CD4-positive, alpha-beta memory T cell (primary cell): ENCODE results near the gene CDK18. TPM values are rescaled to one million over a fixed set of nuclear protein-coding genes. Genes with fewer than 3 reads are reported as not detected.

Experiments used
- CTCF ChIA-PET: fragments of 350-600 bp; sonication (Branson Sonifier 250); formaldehyde crosslinking; loops from one replicate; lab custom pipeline; 2021; ENCODE audit warnings: inconsistent platforms; ENCODE audit not compliant: partially characterized antibody; lab: Charles Lee
- POLR2A ChIA-PET: fragments of 350-600 bp; sonication (Branson Sonifier 250); formaldehyde crosslinking; loops from one replicate; lab custom pipeline; 2021; ENCODE audit not compliant: partially characterized antibody; lab: Charles Lee
- DNase-seq, 5 donors: peaks; one replicate each; pipeline versions ENCODE4 v3.0.0 to v3.0.0-alpha.2; 2020 to 2022; ENCODE audit warnings: mixed read lengths in 1 of 5
- H3K27ac ChIP-seq: one replicate; pipeline ENCODE4 v1.7.0; 2013; ENCODE audit warnings: low read depth, low read length
- H3K27me3 ChIP-seq: 2 replicates; pipeline ENCODE4 v1.7.0; 2013; ENCODE audit warnings: mild to moderate bottlenecking, low read length, moderate library complexity; ENCODE audit not compliant: insufficient read depth
- H3K36me3 ChIP-seq: 2 replicates; pipeline ENCODE4 v1.7.0; 2013; ENCODE audit warnings: mild to moderate bottlenecking, low read length, moderate library complexity; ENCODE audit not compliant: insufficient read depth
- H3K4me1 ChIP-seq: 2 replicates; pipeline ENCODE4 v1.7.0; 2013; ENCODE audit warnings: mild to moderate bottlenecking, low read length, moderate library complexity; ENCODE audit not compliant: insufficient read depth
- H3K4me3 ChIP-seq, 2 donors: one replicate each; pipeline ENCODE4 v1.7.0; 2013; ENCODE audit warnings: low read length in 2 of 2, mild to moderate bottlenecking in 1 of 2
- H3K9me3 ChIP-seq, 2 donors: one replicate each; pipeline ENCODE4 v1.7.0; 2013; ENCODE audit warnings: low read length in 2 of 2, control low read depth in 1 of 2; ENCODE audit not compliant: control insufficient read depth in 1 of 2
- H3K27ac Mint-ChIP-seq, 7 donors: one replicate each; pipeline ENCODE4 v1.8.0; 2020 to 2021; ENCODE audit warnings: mixed read lengths in 7 of 7, mild to moderate bottlenecking in 6 of 7, inconsistent platforms in 3 of 7, moderate library complexity in 3 of 7
- H3K27me3 Mint-ChIP-seq, 2 donors: one replicate each; pipeline ENCODE4 v1.8.0; 2020 to 2021; ENCODE audit warnings: mixed read lengths in 2 of 2
- H3K36me3 Mint-ChIP-seq, 2 donors: one replicate each; pipeline ENCODE4 v1.8.0; 2020 to 2021; ENCODE audit warnings: mixed read lengths in 2 of 2, inconsistent platforms in 1 of 2, mild to moderate bottlenecking in 1 of 2
- H3K4me1 Mint-ChIP-seq, 4 donors: one replicate each; pipeline ENCODE4 v1.8.0; 2020 to 2021; ENCODE audit warnings: mixed read lengths in 4 of 4, mild to moderate bottlenecking in 1 of 4
- H3K4me3 Mint-ChIP-seq, 8 donors: one replicate each; pipeline ENCODE4 v1.8.0; 2020 to 2021; ENCODE audit warnings: mixed read lengths in 8 of 8, mild to moderate bottlenecking in 7 of 8, moderate library complexity in 6 of 8, inconsistent platforms in 3 of 8
- H3K9me3 Mint-ChIP-seq, 8 donors: one replicate each; pipeline ENCODE4 v1.8.0; 2020 to 2021; ENCODE audit warnings: mixed read lengths in 8 of 8, mild to moderate bottlenecking in 5 of 8, inconsistent platforms in 3 of 8, moderate library complexity in 1 of 8
- intact Hi-C: fragments of 100-400 bp; cut with micrococcal nuclease; formaldehyde crosslinking; loops from one replicate; pipeline ENCODE4 v1.15.1; 2023
- polyA plus RNA-seq, 2 donors: library from polyadenylated mRNA; unstranded; fragments of 300-500 nt; fragmentation: Illumina TruSeq; gene quantifications; one replicate each; pipeline ENCODE4 v1.2.3, GENCODE V29; 2021
- total RNA-seq, 2 experiments: library from RNA; stranded (reverse); gene quantifications; one replicate each; pipeline ENCODE4 v1.2.3, GENCODE V29; 2021

Gene CDK18
- total and polyA plus RNA-seq, 4 experiments from 2014 or later: 0.25 to 1.3 (median 0.77) TPM

GRCh38 chr1:205537386-205538018 lies 33.0 kb downstream of the CDK18 start:
- no peaks in the 10 kb centered on the region for H3K9me3 Mint-ChIP-seq
- H3K27me3 Mint-ChIP-seq: peaks cover 6 to 21% of the 10 kb centered on the region in 2 donors

GRCh38 chr1:205538235-205538840 lies 33.9 kb downstream of the CDK18 start:
- Histone ChIP-seq H3K27me3 (no peaks in the 10 kb centered on the region), H3K4me1 (no peaks in the 10 kb centered on the region), H3K27ac (no peak overlapping the region), H3K36me3 (no peaks in the 10 kb centered on the region), H3K4me3 (no peak overlapping the region), H3K9me3 (no peaks in the 10 kb centered on the region)
- H3K4me3 Mint-ChIP-seq: no peak overlapping the region
- H3K4me1 Mint-ChIP-seq: peaks cover 0 to 5% (median 2%) of the 10 kb centered on the region in 4 donors
- H3K27ac Mint-ChIP-seq: no peak overlapping the region
- ChIA-PET POLR2A (no interaction called here), CTCF (interaction anchor here (0.8 to 5.7 kb wide), 3 partner anchors 11 to 119 kb away, joined by 3 to 28 read pairs (median 3); no protein-coding TSS in a partner anchor)
- DNase-seq: no peak
- H3K36me3 Mint-ChIP-seq: no peaks in the 10 kb centered on the region
- intact Hi-C loops: no loop called here
- H3K27me3 Mint-ChIP-seq: peaks cover 6 to 21% of the 10 kb centered on the region in 2 donors
- no peaks in the 10 kb centered on the region for H3K9me3 Mint-ChIP-seq

More at GRCh38 chr1:205537386-205538018, 33.0 kb downstream of the CDK18 start:
- POLR2A ChIA-PET: no interaction called here
- intact Hi-C loops: no loop called here
- peaks cover 0 to 5% (median 2%) of the 10 kb centered on the region in 4 donors for H3K4me1 Mint-ChIP-seq
- CTCF ChIA-PET: interaction anchor here (0.7 to 5.7 kb wide), 4 partner anchors 9 to 120 kb away, joined by 3 to 28 read pairs (median 3); no protein-coding TSS in a partner anchor
- H3K36me3 ChIP-seq: no peaks in the 10 kb centered on the region
- DNase-seq: no peak
- no peaks in the 10 kb centered on the region for H3K9me3 ChIP-seq
- no peak overlapping the region for H3K4me3 Mint-ChIP-seq
- no peak overlapping the region for H3K4me3 ChIP-seq
- H3K27me3 ChIP-seq: no peaks in the 10 kb centered on the region
- H3K36me3 Mint-ChIP-seq: no peaks in the 10 kb centered on the region
- no peak overlapping the region for H3K27ac ChIP-seq
- H3K4me1 ChIP-seq: no peaks in the 10 kb centered on the region
- peak overlapping the region in 1 of 7 donors; percentile 37 for H3K27ac Mint-ChIP-seq

GRCh38 chr1:205541161-205541886 lies 36.9 kb downstream of the CDK18 start:
- no peak overlapping the region for H3K27ac ChIP-seq
- H3K4me3 ChIP-seq: no peak overlapping the region
- no peaks in the 10 kb centered on the region for H3K9me3 Mint-ChIP-seq
- intact Hi-C loops: no loop called here
- no peak overlapping the region for H3K27ac Mint-ChIP-seq
- H3K36me3 ChIP-seq: no peaks in the 10 kb centered on the region
- DNase-seq: no peak
- no peaks in the 10 kb centered on the region for H3K9me3 ChIP-seq
- POLR2A ChIA-PET: no interaction called here
- peaks cover 23 to 41% of the 10 kb centered on the region in 2 donors for H3K27me3 Mint-ChIP-seq
- peaks cover 0 to 10% (median 6%) of the 10 kb centered on the region in 4 donors for H3K4me1 Mint-ChIP-seq
- no peaks in the 10 kb centered on the region for H3K27me3 ChIP-seq
- H3K4me3 Mint-ChIP-seq: no peak overlapping the region
- CTCF ChIA-PET: interaction anchor here (1.3 kb wide), 1 partner anchor 17 kb away, joined by 6 read pairs; no protein-coding TSS in a partner anchor
- no peaks in the 10 kb centered on the region for H3K4me1 ChIP-seq
- no peaks in the 10 kb centered on the region for H3K36me3 Mint-ChIP-seq

- H3K9me3 ChIP-seq: no peaks in the 10 kb centered on the region
- peaks cover 0 to 9% (median 3%) of the 10 kb centered on the region in 4 donors for H3K4me1 Mint-ChIP-seq
- ChIA-PET POLR2A (no interaction called here), CTCF (no interaction called here)
- H3K27me3 ChIP-seq: no peaks in the 10 kb centered on the region
- no peak overlapping the region for H3K4me3 ChIP-seq
- DNase-seq: no peak
- no peak overlapping the region for H3K4me3 Mint-ChIP-seq
- intact Hi-C loops: no loop called here
- no peak overlapping the region for H3K27ac ChIP-seq
- H3K36me3 Mint-ChIP-seq: no peaks in the 10 kb centered on the region
- no peaks in the 10 kb centered on the region for H3K4me1 ChIP-seq
- H3K27ac Mint-ChIP-seq: no peak overlapping the region
- peaks cover 25 to 37% of the 10 kb centered on the region in 2 donors for H3K27me3 Mint-ChIP-seq
- H3K36me3 ChIP-seq: no peaks in the 10 kb centered on the region
- H3K9me3 Mint-ChIP-seq: no peaks in the 10 kb centered on the region
These were observed 37.9 kb downstream of the CDK18 start for GRCh38 chr1:205542367-205542766.

- no peaks in the 10 kb centered on the region for H3K9me3 ChIP-seq
- H3K4me1 Mint-ChIP-seq: peaks cover 0 to 9% (median 3%) of the 10 kb centered on the region in 4 donors
- no peaks in the 10 kb centered on the region for H3K9me3 Mint-ChIP-seq
- H3K4me1 ChIP-seq: no peaks in the 10 kb centered on the region
- H3K27me3 ChIP-seq: no peaks in the 10 kb centered on the region
- no peak for DNase-seq
- H3K27me3 Mint-ChIP-seq: peaks cover 29 to 46% of the 10 kb centered on the region in 2 donors
- POLR2A ChIA-PET: no interaction called here
- CTCF ChIA-PET: interaction anchor here (1.2 to 1.7 kb wide), 4 partner anchors 19 to 208 kb away, joined by 3 to 6 read pairs (median 4); no protein-coding TSS in a partner anchor
- no peak overlapping the region for H3K27ac Mint-ChIP-seq
- H3K27ac ChIP-seq: no peak overlapping the region
- intact Hi-C loops: no loop called here
- H3K36me3 Mint-ChIP-seq: no peaks in the 10 kb centered on the region
- peak overlapping the region in 2 of 8 donors; percentile 12 to 34 for H3K4me3 Mint-ChIP-seq
- H3K4me3 ChIP-seq: no peak overlapping the region
- no peaks in the 10 kb centered on the region for H3K36me3 ChIP-seq
These were observed 39.2 kb downstream of the CDK18 start for GRCh38 chr1:205543351-205544301.

- Histone ChIP-seq H3K27me3 (peaks cover 3% of the 10 kb centered on the region), H3K27ac (no peak overlapping the region), H3K9me3 (no peaks in the 10 kb centered on the region), H3K4me3 (no peak overlapping the region), H3K4me1 (no peaks in the 10 kb centered on the region), H3K36me3 (no peaks in the 10 kb centered on the region)
- intact Hi-C loops: no loop called here
- H3K27me3 Mint-ChIP-seq: peaks cover 34 to 48% of the 10 kb centered on the region in 2 donors
- CTCF ChIA-PET: interaction anchor here (0.6 to 1.0 kb wide), 2 partner anchors 21 to 61 kb away, joined by 3 read pairs; no protein-coding TSS in a partner anchor
- H3K4me1 Mint-ChIP-seq: peaks cover 0 to 9% (median 3%) of the 10 kb centered on the region in 4 donors
- no peak for DNase-seq
- no peak overlapping the region for H3K4me3 Mint-ChIP-seq
- H3K27ac Mint-ChIP-seq: no peak overlapping the region
- H3K36me3 Mint-ChIP-seq: no peaks in the 10 kb centered on the region
- no peaks in the 10 kb centered on the region for H3K9me3 Mint-ChIP-seq
- POLR2A ChIA-PET: no interaction called here
These were observed 40.8 kb downstream of the CDK18 start for GRCh38 chr1:205545001-205545919.
